Glutamatergic neuron (in vitro differentiated cells): Measurements from ENCODE around the gene P3H4. TPM values are rescaled to one million over a fixed set of nuclear protein-coding genes. Genes with fewer than 3 reads are reported as not detected.

Source experiments
- DNase-seq: peaks from one replicate; pipeline ENCODE4 v3.0.0; 2022
- H3K27ac Mint-ChIP-seq: one replicate; pipeline ENCODE4 v1.8.0; 2020; ENCODE audit warnings: mild to moderate bottlenecking, mixed read lengths, inconsistent platforms; ENCODE audit not compliant: unreplicated experiment
- H3K27me3 Mint-ChIP-seq: one replicate; pipeline ENCODE4 v1.8.0; 2020; ENCODE audit warnings: mild to moderate bottlenecking, moderate library complexity, mixed read lengths, inconsistent platforms; ENCODE audit not compliant: unreplicated experiment
- H3K36me3 Mint-ChIP-seq: one replicate; pipeline ENCODE4 v1.8.0; 2020; ENCODE audit warnings: mild to moderate bottlenecking, mixed read lengths, inconsistent platforms; ENCODE audit not compliant: unreplicated experiment
- H3K4me1 Mint-ChIP-seq: one replicate; pipeline ENCODE4 v1.8.0; 2020; ENCODE audit warnings: mild to moderate bottlenecking, low read depth, mixed read lengths, inconsistent platforms; ENCODE audit not compliant: unreplicated experiment
- H3K4me3 Mint-ChIP-seq: one replicate; pipeline ENCODE4 v1.8.0; 2020; ENCODE audit warnings: mild to moderate bottlenecking, mixed read lengths, inconsistent platforms; ENCODE audit not compliant: unreplicated experiment
- H3K9me3 Mint-ChIP-seq: one replicate; pipeline ENCODE4 v1.8.0; 2020; ENCODE audit warnings: mild to moderate bottlenecking, moderate library complexity, mixed read lengths, inconsistent platforms; ENCODE audit not compliant: unreplicated experiment
- total RNA-seq: library from RNA; stranded (reverse); fragmentation: NEBNext Ultra II Directional; extraction: Animal tissue kit (Norgen Biotek cat#: 25700); gene quantifications from one replicate; pipeline ENCODE4 v1.2.1, GENCODE V29; 2021; ENCODE audit not compliant: unreplicated experiment
- TF ChIP-seq, protein P1 (sequence below): fragments of 200-600 bp; sonication (generic); IDR thresholded peaks from one replicate; pipeline ENCODE4 v1.5.0; 2021; ENCODE audit not compliant: partially characterized antibody, unreplicated experiment

Gene P3H4
- total RNA-seq, 1 donor from 2014 or later: 5.6 TPM

DNA sequence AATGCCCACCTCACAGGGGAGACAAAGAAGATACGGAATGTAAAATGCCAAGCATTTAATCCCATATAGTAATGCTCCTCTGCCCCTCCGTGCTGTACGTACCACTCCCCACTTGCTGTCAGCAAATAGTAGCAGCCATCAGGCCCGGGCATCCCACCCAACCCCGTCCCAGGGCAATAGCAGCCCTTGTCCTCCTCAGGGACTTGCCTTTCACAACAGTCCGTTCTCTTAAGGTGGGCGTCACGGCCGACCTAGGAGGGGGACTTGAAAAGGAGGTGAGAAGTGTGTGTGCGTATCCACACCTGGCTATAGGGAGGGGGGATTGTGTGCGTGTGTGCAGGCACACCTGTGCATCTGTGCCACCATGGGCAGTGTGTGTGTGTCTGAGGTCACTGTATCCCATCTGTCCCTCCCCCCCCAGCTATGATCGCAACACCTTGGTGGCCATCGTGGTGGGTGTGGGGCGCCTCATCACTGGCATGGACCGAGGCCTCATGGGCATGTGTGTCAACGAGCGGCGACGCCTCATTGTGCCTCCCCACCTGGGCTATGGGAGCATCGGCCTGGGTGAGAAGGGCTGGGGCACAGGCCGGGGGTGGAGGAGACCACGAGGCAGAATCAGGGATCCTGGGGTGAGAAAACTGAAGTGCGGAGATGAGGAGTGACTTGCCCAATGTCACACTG, 5.0 kb upstream of the P3H4 start:
- peaks cover 5% of the 10 kb centered on the region for H3K9me3 Mint-ChIP-seq
- H3K27me3 Mint-ChIP-seq: peaks cover 12% of the 10 kb centered on the region
- TF ChIP-seq, protein P1, sequence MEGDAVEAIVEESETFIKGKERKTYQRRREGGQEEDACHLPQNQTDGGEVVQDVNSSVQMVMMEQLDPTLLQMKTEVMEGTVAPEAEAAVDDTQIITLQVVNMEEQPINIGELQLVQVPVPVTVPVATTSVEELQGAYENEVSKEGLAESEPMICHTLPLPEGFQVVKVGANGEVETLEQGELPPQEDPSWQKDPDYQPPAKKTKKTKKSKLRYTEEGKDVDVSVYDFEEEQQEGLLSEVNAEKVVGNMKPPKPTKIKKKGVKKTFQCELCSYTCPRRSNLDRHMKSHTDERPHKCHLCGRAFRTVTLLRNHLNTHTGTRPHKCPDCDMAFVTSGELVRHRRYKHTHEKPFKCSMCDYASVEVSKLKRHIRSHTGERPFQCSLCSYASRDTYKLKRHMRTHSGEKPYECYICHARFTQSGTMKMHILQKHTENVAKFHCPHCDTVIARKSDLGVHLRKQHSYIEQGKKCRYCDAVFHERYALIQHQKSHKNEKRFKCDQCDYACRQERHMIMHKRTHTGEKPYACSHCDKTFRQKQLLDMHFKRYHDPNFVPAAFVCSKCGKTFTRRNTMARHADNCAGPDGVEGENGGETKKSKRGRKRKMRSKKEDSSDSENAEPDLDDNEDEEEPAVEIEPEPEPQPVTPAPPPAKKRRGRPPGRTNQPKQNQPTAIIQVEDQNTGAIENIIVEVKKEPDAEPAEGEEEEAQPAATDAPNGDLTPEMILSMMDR: no peak
- H3K27ac Mint-ChIP-seq: no peak overlapping the region
- H3K4me1 Mint-ChIP-seq: no peaks in the 10 kb centered on the region
- no peak overlapping the region for H3K4me3 Mint-ChIP-seq
- no peak for DNase-seq
- no peaks in the 10 kb centered on the region for H3K36me3 Mint-ChIP-seq

DNA sequence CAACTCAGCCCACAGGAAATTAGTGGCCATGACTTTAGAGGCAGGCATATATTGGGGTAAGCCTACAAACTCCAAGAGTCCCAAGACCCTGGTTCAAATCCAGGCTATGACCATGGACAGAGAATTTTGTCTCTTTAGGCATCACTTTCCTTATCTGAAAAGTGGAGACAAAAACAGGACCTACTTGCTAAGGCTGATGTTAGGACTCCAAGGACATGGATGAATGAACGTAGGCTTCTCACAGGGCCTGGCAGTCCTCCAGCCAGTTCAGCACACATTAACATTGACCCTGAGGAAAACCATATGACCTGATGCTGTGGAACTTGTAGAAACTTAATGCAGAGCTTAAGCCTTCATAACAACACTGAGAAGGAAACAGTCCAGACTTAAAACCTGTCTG, 2.4 kb upstream of the P3H4 start:
- peaks cover 11% of the 10 kb centered on the region for H3K27me3 Mint-ChIP-seq
- no peak for DNase-seq
- H3K27ac Mint-ChIP-seq: no peak overlapping the region
- TF ChIP-seq, protein P1: no peak
- no peaks in the 10 kb centered on the region for H3K4me1 Mint-ChIP-seq
- no peaks in the 10 kb centered on the region for H3K36me3 Mint-ChIP-seq
- H3K4me3 Mint-ChIP-seq: peak overlapping the region; percentile 78
- peaks cover 3% of the 10 kb centered on the region for H3K9me3 Mint-ChIP-seq

DNA sequence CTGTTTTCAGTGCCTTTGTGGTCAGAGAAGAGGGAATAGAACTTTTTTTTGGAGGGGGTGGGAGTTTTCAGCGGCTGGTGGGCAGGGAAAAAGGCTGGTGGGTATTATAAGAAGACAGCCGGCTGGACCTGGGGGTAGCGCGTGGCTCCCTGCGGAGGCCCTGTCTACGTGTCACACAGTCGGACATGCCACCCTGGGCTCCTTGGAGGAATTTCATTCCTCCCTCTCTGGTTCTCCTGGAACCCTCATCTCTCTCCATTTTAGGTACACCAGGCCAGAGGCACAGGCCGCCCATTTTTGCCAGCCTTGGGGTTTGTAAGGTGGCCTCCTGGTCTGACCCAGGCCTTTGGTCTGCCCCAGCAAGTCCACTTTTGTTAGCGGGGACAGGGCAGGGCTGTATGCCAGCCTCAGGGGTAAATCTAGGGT, 2.0 kb upstream of the P3H4 start:
- H3K27ac Mint-ChIP-seq: no peak overlapping the region

DNA sequence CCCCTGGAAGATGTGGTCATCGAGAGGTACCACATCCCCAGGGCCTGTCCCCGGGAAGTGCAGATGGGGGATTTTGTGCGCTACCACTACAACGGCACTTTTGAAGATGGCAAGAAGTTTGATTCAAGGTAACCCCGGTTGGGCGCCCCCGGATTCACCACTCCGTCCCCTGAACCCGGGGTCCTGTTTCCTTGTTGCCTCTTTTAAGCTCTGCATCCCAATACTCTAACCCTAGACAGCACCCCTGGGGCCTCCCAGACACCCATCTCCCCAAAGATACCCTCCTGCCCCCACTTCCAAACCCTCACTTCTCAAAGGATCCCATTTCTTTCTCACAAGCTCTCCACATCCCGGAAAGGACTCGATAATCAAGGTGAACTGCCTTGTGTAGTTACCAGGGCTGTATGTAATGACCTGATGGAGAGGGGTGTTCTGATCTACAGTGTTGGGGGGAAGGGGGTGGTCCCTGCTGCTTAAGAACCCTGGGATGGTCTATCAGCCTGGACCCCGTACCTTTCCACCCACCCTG, 1.5 kb upstream of the P3H4 start:
- Mint-ChIP-seq H3K4me1 (no peaks in the 10 kb centered on the region), H3K9me3 (peaks cover 3% of the 10 kb centered on the region), H3K27me3 (peaks cover 11% of the 10 kb centered on the region), H3K4me3 (peak overlapping the region; percentile 78), H3K27ac (no peak overlapping the region), H3K36me3 (no peaks in the 10 kb centered on the region)
- DNase-seq: no peak
- TF ChIP-seq, protein P1: no peak

More for the DNA sequence above, 2.0 kb upstream of the P3H4 start:
- TF ChIP-seq, protein P1: no peak
- Mint-ChIP-seq H3K36me3 (no peaks in the 10 kb centered on the region), H3K4me1 (no peaks in the 10 kb centered on the region), H3K9me3 (peaks cover 3% of the 10 kb centered on the region), H3K4me3 (peak overlapping the region; percentile 78), H3K27me3 (peaks cover 11% of the 10 kb centered on the region)
- DNase-seq: no peak
